Activated effector memory CD4-positive, alpha-beta T cell treated with anti-CD3 and anti-CD28 coated beads, Interleukin-2, amount 50 U/mL, for 16 hours (primary cell): ENCODE results near the gene CPNE2.

Experiments used
- DNase-seq: peaks from one replicate; pipeline ENCODE4 v3.0.0-alpha.2; 2020

CPNE2 gene

DNA sequence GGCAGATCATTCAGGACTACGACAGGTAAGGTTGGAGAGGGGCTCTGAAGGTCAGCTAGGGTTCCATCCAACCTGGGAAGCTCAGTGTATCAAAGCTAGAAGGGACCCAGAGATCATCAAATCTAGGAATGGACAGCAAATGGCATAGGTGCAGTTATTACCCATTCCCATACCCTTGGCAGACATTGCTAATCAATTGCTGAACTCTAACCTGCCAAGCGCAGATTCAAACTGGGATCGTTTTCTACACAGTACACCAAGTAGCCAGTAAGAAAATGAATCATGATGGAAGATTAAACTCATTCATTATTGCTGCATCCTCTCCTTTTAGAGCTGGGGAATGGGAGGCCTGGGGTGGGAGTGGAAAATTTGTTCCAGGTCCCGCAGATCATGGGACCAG is 33.6 kb downstream of the CPNE2 start:
- DNase-seq = no peak

DNA sequence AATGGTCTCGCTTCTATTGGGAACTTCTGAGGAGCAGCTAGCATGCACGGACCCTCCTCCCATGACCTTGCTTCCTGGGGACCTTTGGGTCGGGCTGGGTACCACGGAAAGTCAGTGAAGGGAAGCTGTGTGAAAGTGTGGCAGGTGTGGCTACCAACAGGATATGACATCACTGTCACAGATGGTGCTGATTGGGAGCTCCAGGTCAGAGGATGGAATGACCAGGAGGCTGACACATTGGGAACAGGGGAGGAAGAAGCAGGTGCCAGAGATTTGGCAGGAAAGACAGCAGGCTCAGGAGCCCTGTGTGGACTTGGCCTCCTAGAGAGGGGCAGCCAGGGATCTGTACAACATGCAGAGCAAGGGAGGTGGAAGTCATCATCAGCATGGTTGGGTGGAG is 34.0 kb downstream of the CPNE2 start:
- DNase-seq = no peak

DNA sequence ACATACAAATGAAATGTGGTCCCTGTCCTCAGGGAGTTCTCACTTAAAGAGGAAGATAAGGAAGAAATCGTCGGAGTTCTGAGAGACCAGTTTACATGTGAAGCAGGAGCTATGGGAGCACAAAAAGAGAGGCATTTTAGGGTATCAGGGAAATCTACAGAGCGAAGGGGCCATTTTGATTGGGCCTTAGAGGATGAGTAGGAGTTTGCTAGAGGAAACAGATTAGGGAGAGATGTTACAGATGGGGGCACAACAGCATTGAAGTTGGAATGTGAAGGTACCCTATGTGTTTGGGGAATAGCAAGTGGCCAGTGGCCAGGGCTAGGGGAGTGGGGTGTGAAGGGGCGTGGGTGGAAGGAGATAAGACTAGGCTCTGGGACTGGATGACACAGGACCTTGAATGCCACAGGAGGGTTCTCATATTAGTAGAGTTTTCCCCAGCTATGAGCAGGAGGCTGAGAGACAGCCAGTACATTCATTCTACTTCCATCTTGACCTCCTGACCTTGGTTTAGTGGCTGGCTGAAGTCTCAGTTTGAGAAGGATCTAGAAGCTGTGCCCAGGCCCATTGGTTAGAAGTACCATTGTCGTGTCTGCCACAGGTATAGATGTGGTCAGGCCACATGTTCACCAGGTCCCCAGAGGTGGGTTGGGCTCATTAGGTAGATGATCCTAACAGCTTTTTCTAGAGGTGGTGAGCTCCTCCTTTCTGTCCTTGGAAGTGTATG is 34.8 kb downstream of the CPNE2 start:
- no peak for DNase-seq

DNA sequence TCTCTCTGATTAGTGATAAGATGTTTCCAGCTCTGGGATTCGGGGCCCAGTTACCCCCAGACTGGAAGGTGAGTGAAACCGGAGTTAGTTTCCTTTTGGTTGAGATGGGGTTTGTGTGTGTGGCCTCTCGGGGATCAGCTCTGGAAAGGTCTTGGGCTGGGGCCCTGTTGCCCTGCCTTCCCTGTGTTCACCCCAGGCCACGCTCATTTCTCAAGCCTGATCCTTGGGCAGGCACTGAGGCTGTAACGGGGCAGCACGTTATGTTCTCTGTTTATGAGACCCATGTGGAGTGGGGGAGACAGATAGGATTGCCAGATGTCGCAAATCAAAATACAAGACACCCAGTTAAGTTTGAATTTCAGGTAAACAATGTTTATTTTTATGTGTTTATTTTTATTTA is 35.5 kb downstream of the CPNE2 start:
- DNase-seq = no peak

DNA sequence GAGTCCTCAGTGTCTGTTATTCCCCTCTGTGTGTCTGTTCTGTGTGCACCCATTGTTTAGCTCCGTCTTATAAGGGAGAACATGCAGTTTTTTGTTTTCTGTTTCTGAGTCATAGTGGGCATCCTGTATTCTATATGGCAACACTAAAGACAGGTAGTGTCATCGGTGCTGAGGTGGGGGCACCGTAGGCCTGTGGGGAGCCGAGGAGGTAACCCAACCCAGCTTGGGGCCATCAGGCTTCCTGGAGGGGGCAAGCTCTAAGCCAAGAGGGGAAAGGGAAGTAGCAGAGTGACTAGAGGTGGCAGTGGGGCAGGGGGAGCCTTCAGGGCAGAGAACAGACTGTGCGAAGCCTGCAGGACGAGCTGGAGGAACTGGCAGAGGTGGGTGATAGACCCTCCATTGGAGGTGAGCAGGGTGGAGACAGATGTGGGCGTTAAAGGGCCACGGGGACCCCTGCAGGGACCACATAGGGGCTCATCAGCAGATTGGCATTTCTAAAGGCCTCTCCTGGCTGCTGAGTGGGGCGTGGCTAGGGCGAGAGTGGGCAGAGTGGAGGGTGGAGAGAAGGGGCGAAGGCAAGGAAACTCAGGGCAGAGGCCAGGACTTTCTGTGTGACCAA is 36.5 kb downstream of the CPNE2 start:
- peak; percentile 79 for DNase-seq

DNA sequence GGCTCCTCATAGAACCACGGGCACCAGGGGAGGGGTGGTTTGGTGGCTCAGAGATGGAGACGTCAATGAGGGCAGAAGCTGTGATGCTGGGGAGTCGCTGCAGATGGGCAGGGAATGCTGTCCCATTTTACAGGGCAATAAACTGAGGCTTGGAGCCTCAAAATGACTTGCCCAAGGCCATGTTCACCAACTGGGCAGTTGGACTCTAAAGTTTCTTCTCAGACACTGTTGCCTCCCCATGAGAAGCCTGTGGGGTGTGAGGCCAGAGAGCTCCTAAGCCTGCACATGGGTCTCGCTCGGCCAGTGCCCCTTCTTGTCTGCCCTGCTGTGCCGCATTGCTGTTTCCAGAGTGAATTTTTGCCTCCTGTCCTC is 38.6 kb downstream of the CPNE2 start:
- no peak for DNase-seq

DNA sequence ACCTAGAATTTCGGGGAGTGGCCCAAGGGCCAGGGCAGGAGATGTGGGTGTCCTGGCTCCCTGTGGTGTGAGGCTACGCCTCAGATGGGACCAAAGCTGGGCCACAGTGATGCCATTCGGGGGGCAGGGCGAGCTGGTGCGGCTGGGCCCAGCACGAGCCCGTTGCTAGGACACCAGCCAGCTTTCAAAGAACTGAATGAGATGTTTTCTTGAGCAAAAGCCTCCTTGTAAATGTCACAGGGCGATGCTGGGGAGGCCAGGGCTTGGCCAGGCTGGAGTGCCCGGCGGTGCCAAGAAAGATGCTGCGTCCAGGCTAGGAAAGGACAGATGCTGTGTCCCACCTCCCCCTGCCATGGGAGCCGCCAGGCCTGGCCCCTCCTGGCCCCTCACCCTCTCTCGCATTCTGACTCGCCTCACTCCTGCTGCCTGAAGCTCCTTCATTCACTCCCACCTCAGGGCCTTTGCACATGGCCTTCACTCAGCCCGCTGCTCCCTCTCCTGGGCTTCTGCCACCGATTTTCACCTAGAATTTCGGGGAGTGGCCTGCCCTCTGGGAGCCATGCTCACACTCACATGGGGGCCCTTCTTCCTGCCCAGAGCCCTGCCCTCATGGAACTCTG is 39.1 kb downstream of the CPNE2 start:
- no peak for DNase-seq

DNA sequence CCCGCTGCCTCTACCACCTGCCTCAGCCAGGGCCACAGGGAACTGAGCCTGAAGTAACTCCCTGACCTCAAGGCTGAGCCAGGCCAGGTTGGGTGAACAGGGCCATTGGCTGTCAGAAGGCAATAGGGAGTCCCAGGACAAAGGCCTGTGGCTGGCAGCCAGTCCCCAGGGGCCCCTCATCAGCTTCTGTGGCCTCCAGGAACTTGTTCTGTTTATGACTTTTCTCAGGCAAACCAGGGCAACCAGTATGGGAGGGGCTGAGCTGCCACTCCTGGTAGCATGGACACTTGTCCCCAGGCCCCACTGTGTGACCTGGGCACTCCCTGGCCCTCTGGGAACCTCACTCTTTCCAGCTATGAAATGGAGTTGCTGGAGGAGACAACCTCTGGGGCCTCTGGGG is 40.1 kb downstream of the CPNE2 start:
- no peak for DNase-seq

DNA sequence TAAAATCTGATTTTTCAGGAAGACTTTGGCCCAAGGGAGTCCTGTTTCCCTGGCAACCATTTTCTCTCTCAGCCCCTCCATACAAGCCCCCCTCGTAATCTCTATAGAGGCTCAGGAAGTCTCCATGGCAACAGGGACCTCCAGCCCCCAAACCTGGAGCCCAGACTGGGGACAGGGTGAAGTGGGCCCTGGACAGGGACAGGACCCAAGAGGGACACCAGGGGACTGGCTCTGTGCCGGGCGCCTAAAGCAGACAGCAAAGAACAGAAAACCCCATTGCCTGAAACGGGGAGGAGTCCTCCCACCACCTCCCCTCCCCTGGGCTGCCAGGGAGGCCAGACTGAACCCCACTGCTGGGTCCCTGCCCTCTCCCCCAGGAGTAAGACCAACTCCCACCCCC is 40.6 kb downstream of the CPNE2 start:
- DNase-seq = no peak

DNA sequence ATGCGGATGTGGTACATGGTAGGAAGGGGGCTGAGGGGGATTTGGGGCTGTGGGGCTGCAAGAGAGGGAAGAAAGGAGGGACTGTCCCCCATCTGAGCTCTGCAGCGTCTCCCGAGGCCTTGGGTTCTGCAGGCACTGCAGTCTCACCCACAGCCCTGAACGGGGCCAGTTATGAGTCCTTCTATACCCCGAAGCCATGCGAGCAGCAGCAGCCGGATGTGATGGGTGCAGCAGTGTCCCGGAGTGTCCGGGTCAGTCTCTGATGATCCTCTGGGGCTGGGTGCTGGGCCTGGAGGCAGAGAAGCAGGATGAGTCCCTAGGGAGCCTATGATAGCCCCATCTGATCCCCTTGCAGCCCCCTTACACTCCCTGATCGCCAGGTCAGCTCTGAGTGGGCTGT is 41.5 kb downstream of the CPNE2 start:
- DNase-seq = no peak

DNA sequence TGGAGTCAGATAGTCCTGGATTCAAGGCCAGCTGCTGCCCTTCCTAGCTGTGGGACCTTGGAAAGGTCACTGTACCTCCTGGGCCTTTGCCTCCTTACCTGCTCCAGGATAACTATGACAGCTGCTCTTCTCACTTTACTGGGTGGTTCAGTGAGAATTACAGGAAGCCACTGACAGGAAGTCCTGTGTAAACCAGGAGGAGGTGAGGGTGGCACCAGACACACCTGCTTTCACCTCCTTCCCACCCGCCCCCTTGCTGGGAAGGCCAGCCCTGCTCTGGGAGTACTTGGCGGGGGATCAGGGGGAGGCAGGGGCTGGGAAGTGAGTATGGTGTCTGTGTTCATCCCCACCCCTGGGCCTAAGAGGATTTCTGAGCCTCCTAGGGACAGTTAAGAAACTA is 42.6 kb downstream of the CPNE2 start:
- DNase-seq = peak; percentile 75

DNA sequence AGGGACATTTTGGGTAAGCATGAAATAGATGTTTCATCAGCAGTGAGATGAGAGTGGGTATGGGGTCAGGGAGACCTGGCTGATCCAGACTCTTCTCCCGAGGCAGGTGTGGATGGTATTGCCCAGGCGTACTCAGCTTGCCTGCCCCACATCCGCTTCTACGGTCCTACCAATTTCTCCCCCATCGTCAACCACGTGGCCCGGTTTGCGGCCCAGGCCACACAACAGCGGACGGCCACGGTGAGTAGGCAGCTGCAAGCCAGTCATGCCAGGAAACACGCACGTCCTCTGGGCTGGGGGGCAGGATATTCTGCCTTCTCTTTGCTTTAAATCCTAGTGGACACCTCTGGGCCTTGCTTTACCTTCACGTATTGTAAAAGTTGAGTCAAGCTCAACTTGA is 44.7 kb downstream of the CPNE2 start:
- peak; percentile 37 for DNase-seq

DNA sequence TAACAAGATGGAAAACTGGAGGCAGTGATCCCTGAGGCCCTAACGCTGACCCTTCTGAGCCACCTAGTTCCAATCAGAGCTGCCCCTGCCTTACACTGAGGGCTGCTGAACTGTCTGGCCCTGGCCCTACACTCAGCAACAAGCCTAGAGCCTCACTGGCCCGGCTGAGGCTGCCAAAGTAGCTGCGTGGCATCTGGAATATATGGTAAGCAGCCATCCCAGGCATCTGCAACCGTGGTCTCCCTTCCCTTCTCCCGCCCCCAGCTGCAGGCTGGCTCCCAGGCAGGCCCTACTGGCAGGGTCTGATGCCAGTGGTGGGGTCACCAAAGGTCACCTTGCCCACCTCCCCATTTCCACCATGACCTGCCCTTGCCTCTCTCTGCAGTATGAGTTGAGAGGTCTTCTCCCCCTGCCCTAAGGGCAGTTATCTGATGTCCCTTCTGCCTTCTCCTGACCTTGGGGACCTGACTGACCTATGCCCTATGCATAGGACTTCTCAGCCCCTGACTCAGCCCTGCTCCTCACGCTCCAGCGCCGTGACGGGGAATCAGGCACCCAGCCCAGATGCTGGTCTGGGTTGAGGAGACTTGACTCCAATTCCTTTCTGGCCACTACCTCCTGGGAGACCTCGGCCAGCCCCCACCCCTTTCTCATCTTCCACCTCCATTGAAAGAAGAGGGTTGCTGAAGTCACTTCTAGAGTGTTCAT is 45.3 kb downstream of the CPNE2 start:
- DNase-seq = no peak

DNA sequence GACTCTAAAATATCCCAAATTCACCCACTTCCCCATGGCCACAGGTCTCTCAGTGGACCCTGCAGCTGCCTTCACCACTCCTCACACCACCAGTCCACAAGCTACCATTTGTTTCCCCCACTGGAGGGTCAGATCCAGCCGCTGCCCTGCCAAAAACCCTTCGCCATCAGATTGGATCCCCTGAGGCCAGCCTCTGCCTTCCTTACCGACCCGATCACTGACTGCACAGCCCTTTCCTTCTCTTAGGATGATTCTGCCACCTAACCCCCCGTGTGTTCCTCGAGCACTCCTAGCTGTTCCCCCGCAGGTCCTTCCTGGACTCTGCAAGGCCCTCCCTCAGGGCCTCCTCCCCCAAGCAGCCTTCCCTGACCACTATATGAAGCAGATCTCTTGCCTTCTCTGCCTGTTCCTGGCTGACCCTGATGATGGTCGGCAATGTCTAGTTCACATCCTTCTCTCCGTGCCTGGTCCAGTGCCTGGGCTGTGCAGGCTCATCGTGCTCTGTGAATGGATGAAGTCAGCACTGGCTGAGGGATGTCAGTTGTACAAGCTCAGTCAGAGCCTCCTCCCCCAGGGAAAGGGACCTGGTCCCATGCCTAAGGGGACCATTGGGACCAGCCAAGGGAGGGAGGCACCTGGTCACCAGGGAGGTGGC is 46.0 kb downstream of the CPNE2 start:
- no peak for DNase-seq

DNA sequence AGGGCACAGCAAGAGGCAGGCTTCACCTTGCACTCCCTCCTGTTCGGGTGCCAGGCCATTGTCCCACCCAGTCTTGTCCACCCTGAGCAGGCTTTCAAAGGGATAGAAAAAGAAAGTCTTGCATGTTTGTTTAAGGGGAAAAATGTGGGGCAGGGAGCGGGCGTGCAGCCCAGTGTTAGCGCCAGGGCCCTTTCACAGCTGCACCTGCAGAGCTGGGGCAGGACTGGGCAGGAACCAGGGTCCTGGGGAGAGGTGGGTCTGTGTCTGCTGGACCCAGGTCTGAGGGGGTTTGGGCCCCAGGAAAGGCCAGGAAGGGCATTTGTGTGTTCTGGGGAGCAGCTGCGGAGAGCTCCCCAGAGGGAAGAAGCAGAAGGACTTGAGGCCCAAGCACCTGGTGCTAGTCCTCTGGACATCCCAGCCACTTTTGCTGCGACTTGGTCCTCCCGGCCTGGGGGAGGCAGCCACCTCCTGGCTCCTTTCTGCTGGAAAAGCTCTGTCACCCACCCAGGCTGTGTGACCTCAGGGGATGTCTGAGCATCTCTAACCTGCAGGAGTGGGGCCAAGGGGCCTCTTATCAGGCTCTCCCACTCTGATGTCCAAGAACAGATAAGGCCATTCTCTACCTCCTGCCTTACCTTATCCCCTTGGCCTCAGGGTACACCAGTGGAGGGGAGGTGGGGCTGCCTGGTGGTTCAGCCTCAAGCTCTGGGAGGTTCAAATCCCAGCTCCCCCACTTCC is 48.7 kb downstream of the CPNE2 start:
- no peak for DNase-seq

DNA sequence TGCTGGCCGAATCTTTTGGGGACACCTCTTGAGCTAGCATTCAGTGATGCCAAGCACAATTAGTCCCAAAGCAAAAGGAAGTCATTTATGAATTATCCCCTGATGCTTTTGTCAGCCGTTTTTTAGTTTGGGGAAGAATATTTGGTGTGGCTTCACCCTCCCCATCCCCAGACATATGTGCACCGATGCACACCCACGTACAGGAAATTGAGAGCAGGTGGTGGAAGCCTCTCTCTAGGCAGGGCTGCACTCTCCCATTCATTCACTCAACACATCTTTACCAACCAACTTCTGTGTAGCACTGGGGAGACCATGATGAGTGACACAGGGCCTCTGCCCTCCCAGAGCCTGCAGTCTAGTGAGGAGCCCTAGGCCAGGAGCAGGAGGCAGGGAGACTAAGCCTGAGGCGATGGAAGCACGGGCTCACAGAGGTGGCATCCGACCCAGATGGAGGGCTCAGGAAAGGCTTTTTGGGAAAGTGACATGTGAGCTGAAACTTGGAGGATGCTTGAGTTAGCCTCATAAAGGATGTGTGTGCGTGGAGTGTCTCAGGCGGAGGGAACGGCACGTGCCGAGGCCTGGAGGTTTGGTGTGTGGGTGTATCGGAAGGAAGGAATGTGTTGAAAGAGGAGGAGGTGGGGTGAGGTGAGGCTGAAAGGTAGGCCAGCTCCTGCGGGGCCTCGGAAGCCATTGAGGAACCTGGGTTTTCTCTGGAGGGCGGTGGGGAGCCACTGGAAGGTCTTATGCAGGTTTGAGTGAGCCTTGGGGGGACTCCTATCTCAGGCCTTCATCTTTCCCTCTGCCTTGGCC is 49.6 kb downstream of the CPNE2 start:
- DNase-seq = no peak

DNA sequence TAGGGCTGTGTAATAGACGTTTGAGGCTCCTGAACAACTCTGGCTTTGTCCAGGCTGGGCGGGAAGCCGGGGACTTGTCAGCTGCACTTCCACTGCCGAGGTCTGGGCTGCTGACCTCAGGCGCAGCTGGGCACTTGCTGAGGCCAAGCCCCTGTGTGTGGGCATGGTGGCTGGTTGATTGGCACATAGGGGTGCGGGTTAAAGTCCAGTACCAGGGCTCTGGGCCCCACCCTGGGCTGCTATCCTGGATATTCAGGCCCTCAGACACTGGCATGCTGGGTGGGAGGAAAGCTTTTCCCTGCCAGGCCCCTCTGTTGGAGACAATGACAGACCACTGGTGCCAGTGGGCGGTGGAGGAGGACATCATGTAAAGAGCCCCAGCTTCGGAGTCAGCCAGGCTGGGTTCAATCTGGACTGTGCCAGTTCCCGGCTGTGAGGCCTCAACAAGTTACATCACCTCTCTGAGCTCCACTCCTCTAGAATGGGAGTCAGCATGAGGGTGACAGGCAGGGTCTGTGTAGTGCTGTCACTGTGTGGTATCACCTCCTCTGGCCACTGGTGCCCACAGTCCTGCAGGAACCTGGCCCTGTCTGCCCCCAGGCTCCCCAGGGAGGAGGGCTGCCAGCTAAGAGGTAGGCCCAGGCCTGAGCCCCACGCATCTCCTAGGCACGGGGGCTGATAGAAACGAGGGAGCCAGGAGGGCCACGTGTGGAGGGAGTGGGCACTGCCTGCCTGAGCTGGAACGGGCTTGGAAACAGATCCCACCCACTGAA is 51.0 kb downstream of the CPNE2 start:
- no peak for DNase-seq

DNA sequence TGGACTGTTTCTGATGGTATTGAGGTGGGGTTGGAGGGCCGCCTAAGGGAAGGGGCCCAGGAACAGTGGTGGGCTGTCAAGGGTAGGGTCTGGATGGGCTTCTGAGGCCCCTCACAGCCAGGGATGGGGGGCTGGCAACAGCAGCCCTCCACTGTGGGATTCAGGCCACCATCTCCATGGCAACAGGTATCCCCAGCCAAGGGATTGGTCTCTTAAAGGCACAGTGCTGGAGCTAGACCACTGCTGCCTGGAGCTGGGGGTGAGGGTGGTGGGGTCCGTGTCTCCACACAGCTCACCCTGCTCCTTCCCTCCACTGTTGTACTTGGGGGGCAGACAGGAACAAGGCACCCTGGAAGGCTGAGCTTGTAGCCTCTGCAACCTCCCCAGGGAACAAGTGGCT is 51.6 kb downstream of the CPNE2 start:
- no peak for DNase-seq

DNA sequence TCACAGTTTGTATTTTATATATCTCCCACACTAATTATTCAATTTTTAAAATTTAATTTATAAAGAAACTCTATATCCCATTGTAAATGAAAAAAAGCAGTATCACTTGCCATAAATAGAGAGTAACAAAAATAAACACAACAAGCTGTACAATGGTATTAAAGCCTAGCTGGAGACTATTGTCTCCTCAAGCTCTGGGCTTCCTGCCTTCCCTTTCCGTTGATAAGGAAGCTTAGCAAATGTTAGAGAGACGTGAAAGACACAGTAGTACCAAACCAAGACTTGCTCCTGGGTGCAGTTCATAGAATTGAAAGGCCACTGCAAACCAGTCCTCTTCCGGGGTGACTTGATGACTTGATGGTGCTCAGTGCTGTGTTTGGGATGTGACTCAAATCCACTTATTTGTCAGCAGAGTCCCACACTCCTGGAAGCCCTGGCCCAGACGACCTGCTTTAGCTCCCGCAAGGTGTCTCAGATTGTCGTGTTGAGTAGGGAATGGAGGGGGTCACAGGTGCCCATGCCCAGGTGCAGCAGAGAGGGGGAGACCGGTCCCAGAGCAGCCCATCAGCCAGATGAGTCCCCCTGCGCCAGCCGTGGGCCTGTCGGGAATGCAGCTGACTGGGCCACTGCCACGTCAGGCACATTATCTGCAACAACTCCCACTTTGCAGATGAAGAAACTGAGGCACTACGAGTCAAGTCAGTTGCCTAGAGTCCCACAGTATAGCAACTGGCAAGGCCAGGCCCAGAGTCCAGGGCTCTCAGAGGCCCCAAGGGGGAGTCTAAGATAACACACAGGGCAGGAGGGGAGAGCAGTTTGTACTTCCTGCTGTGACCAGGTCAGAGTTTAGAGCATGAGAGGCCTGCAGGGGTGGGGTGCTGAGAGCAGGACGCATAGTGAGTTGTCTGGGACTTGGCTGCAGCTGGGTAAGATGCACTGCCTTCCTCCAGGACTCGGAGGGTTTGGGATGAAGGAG is 53.0 kb downstream of the CPNE2 start:
- DNase-seq = no peak
